Kidney tubule cell (primary cell): ENCODE results near the gene MCF2.

Source experiments
- DNase-seq: peaks from one replicate; pipeline ENCODE4 v3.0.0-alpha.2; 2018; ENCODE audit warnings: low spot score

Gene MCF2

DNA sequence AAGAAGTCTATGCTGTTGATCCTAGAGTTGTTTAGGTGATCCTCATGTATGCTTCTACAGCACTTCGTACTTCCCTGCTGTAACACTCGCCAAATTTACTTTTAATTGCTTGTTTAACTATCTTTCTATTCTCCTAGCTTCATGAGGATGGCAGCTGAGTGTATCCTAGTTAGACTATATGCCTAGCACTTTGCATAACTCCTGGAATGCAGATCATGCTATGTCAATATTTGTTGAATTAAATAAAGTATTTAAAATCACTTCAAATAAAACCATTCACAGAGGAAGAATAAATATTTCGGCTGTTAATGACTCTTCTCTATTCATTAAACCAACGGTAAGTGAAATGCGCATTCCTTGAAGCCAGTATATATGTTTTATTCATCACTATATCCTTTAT, 122.4 kb downstream of the MCF2 start:
- no peak for DNase-seq

DNA sequence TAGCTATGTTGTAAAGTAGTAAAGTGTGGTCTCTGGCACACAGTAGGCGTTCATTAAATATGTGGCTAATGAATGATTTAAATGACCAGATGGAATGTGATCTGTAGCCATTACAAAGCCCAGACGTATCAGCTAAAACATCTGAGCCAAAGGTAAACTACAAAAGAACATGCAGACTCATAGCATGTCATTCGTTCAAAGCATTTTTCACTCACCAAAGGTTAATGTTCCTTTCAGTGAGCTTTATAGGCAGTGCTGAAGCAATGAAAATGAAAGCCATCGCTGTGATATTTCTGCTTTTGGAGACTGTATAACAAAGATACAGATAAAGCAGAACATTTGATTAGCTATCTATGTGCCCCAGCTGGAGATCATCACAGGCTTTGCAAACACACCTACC, 126.9 kb downstream of the MCF2 start:
- no peak for DNase-seq

DNA sequence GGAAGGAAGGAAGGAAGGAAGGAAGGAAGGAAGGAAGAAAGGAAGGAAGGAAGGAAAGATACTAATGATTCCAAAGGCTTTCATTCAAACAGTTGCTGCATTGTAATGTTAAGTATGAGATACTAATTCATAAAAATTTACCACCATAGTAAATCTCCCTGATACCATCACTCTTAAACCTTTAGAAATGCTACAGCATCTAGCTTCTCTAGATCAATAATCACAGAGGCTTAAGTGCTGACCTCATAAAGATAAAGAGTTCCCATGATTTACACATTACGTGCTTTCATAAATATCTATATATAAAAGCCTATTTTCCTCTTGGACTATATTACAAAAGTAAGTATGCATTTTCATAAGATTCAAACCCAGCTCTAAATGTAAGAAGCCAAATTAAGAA, 141.0 kb downstream of the MCF2 start:
- no peak for DNase-seq

DNA sequence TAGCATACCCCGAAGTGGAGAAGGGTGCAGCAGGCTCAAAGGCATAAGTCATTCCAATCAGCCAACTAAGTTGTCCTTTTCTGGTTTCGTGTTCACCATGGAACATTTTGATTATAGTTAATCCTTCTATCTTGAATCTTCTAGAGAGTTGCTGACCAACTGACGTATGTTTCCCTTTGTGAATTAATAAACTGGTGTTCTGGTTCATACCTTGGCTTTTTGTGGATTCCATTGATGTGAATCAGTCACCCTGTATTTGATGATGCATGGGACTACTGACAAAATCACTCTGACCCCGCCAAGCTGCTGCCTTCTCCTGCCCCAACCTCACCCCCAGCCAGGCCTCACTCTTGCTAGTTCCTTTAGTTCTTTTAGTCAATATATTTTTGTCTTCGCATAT, 144.7 kb downstream of the MCF2 start:
- DNase-seq, result peak; percentile 22

DNA sequence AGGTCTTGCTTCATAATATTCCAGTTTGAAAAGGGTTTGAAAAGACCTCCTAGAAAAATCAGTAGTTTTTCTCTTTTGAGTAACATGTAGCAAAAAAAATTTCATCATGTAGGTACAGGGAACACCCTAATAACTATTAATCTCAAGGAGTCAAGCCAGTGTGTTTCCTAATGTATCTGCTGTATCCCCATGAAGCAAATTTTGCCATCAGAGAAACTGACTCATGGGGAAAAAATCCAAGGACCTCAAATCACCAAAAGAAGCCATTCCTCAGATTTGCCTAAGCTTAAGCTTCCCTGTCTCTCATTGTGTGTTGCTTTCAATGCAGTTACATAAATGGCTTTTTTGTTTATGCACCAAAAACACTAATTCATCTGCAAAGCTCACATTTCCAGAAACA, 147.7 kb downstream of the MCF2 start:
- peak; percentile 23 for DNase-seq

DNA sequence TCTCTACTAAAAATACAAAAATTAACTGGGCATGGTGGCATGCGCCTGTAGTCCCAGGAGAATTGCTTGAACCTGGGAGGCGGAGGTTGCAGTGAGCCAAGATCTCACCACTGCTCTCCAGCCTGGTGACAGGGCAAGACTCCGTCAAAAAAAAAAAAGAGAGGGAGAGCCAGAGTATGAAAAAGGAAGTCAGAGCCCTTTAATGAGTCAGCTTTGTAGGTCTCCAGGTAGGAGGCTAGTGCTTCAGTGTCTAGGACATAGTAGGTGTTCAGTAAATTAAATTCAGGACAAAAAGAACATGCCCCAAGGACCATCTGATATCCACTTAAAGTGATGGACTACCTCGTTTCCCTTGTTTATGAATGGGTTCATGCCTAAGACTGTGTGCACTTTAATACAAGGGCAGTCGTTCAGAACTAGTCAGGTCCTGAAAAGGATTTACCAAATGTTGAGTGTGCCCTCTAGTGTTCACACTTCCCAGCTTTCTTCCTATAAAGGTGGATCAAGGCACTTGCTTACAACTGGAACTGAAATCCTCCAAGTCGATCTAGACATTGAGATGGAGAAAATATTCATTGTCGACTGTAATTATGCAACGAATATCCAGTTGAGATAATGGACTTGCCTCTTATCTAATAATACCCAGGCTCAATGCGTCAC, 148.5 kb downstream of the MCF2 start:
- DNase-seq, result peak; percentile 69

DNA sequence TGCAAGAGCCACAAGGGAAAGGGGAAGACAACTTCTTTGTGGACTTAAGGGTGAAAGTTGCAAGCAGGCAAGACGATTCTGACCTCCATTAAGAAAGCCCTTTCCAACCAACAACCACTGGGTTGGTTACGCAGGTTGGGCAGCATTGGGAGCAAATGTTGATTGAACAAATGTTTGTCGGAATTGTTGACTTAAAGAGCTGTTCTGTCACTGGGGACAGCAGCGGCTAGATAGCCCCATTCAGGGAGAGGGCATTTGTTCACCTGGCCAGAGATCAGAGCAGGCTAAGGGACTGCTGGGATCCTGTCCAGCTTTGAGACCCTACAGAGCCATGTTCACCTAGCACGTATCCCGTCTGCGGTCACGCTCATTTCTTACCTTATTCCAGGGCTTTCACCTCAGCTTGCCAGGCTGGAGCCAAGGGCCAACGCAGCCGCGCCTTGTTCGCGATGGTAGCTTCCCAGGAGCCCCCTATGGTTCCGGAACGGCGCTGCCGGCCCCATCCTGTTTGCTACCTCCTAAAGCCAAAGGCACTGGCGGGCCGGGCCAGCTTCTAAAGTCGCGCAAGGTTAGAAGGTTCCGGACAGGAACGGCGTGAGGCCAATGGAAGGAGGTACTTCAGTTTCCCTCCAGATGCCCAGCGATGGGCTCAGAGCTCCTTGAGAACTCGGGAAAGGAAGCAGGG, 152.8 kb downstream of the MCF2 start:
- no peak for DNase-seq

DNA sequence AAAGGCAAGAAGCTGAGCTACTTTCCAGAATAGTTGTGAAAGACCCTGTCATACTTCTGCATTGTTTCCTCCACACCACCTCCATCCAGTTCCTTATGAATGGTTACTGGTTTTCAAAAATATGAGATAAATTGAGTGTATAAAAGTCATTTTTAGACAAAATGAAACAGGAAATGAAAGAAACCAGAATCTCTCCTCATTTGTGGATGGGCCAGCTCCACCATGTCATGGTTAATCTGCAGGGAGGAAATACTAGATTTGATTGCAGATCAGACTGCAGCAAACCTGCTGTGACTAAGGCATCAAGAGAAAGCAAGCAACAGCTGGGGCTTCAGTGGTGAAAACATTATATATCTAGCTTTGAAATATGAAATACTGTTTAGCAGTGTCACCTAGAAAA, 153.6 kb downstream of the MCF2 start:
- DNase-seq, result no peak

DNA sequence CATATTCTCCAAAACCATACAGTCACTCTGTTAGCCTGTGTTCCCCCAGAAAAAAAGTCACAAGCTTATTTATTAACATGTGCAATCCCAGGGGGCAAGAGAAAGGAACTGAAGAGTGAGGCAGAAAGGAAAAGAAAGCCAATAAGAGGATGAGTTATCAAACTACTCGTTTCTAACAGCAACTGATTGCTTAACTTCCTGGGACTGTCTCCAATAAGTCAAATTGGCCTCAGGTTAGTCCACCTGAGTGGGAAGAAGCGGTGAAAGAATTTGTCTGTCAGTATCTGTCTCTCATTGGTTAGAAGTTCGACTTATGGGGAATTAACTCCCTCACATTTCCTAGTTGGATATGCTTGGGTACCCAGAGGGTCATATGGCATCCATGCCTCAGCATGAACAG, 163.4 kb downstream of the MCF2 start:
- DNase-seq, result no peak

DNA sequence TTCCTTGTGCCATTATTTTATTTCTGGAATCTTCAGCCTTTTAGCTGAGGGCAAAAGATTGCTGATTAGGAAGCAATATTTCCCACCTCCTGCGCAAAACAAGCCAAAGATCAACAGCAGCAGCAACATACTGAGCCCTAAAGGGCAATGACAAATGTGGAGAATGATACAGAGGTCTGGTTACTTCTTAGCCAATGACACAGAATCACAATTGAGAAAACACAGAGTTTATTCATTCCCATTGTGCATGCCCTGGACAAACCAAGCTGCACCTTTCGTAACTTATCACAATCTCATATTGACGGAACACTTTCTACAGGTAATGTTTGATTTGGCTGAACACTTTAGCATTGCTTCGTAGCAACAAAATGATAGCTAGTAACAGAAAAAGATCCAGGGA, 164.0 kb downstream of the MCF2 start:
- DNase-seq, result no peak

DNA sequence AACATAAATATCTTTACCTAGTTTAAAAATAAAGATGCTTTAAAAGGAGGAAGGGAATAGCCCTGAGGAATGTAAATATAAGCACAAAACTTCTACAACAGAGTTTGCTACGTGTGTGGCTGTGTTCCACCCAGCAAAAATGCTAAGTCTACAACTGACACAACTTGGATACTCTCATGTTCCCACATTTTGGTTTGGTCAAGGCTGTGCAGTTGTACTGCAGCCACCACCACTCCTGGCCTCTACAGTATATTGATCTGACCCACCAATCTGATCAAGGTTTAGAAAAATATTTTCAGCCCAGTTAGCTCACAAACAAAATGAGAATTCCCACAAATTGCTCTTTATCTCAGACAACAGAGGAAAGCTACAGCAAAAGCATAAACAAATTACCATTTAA, 165.3 kb downstream of the MCF2 start:
- DNase-seq, result no peak

DNA sequence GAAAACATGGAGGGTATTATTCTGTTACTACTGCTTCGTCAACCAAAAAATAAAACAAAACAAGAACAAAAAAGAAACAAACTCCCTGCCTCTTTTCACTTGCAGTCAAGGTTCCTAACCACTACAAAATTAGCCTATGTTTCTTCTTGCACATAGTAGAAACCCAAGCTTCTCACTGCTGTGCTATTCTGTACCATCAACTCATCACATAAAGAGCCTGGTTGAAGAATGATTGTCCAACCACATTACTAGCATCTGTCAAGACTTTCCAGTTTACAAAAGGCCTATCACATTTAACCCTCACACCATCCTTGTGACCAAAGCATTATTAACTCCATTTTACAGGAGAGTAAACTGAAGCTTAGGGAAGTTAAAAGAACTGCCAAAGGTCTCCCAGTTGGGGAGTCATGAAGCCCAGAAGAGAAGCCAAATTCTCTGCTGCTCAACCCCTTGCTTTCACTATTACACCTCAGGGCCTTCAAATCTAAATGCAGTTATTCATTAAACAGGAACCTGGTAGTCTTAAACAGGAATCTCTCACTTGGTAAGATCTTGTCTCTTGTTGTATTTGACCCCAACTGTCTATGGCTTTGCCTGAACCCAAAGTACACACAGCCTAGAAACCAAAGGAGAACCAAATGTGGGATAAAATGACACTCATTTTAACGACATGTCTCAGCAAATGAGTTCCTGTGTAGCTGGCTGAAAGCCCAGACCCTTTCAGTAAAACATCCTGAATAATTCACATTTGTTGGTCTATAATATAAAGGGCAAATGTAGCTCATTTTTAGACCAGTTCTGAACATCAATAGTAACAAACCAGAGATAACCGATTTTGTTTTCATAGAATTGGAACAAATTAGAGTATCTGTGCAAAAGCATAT, 168.8 kb downstream of the MCF2 start:
- DNase-seq, result no peak

DNA sequence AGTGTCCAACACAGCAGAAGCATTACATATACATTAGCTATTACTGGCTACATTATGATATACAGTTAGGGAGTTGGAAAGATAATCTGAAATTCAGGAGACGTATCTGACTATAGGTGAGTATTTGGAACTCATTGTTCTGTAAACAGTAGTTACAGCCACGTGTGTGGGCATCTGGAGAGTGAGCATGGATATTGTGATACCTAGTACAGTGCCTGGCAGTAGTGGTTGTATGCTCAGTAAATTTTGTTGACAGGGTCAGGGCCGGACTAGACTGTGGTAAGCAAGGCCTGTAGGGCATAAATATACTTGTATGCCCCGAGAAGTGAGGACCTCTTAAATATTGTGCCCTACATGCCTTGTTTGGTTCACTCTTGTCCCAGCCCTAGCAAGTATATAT, 174.5 kb downstream of the MCF2 start:
- DNase-seq, result no peak

DNA sequence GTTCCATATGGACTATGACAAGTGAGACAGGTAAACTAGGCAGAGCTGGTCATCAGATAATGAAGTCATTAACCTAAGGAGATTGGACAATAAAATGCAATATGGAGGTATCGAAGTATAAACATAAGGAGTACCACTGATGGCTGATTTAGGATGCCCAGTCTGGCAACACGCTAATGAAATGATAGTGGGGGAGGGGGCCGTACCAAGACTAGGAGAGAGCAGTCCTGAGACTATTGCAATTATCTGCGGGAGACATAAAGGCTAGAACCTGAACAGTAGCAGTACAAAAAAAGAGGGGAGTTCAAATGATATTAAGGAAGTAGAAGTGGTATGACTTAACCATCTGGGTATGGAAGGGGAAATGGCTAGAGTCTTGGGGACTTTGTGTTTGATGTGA, 175.1 kb downstream of the MCF2 start:
- no peak for DNase-seq
